T-helper 2 cell treated with Interferon-gamma antibody and Interleukin-4, amounts not matched to agents 5 μg/mL and 100 μg/mL, for 36 hours (primary cell): Measurements from ENCODE around the gene APC.
"Not testable (repeated sequence)": the region's sequence is repeated elsewhere in the genome, so short reads cannot be mapped to it uniquely, and the experiment has no call there.

Source experiments
- DNase-seq: peaks from one replicate; pipeline ENCODE4 v3.0.0; 2021; ENCODE audit warnings: low spot score
- H3K27ac Mint-ChIP-seq: one replicate; pipeline ENCODE4 v1.8.0; 2021; ENCODE audit warnings: mild to moderate bottlenecking, mixed read lengths
- H3K27me3 Mint-ChIP-seq: one replicate; pipeline ENCODE4 v1.8.0; 2021; ENCODE audit warnings: low read depth, mixed read lengths
- H3K36me3 Mint-ChIP-seq: one replicate; pipeline ENCODE4 v1.8.0; 2021; ENCODE audit warnings: low read depth, mixed read lengths
- H3K4me1 Mint-ChIP-seq: one replicate; pipeline ENCODE4 v1.8.0; 2021; ENCODE audit warnings: low read depth, mixed read lengths
- H3K4me3 Mint-ChIP-seq: one replicate; pipeline ENCODE4 v1.8.0; 2022; ENCODE audit warnings: mild to moderate bottlenecking, moderate library complexity, mixed read lengths
- H3K9me3 Mint-ChIP-seq: one replicate; pipeline ENCODE4 v1.8.0; 2021; ENCODE audit warnings: mixed read lengths

Gene APC

DNA sequence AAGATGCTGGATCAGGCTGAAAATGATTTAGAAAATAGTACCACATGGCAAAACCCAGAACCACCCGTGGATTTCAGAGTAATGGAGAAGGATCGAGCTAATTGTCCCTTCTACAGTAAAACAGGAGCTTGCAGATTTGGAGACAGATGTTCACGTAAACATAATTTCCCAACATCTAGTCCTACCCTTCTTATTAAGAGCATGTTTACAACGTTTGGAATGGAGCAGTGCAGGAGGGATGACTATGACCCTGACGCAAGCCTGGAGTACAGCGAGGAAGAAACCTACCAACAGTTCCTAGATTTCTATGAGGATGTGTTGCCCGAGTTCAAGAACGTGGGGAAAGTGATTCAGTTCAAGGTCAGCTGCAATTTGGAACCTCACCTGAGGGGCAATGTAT lies 154.4 kb downstream of the APC start:
- H3K27me3 Mint-ChIP-seq, H3K4me3 Mint-ChIP-seq, H3K9me3 Mint-ChIP-seq, DNase-seq, H3K27ac Mint-ChIP-seq: not testable (repeated sequence)
- Mint-ChIP-seq H3K4me1 (peaks cover 29% of the 10 kb centered on the region), H3K36me3 (peaks cover 56% of the 10 kb centered on the region)

DNA sequence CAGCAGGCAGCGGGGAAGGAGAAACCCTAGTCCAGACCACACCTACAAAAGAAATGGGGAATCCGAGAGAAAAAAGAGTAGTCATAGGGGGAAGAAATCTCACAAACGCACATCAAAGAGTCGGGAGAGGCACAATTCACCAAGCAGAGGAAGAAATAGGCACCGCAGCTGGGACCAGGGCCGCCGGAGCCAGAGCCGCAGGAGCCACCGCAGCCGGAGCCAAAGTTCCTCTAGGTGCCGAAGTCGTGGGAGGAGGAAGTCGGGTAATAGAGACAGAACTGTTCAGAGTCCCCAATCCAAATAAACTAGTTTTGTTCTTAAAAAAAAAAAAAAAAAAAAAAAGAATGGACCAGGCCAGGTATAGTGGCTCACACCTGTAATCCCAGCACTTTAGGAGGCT lies 155.1 kb downstream of the APC start:
- Mint-ChIP-seq H3K4me3 (no peak overlapping the region), H3K9me3 (peaks cover 5% of the 10 kb centered on the region), H3K36me3 (peaks cover 57% of the 10 kb centered on the region), H3K4me1 (peaks cover 26% of the 10 kb centered on the region), H3K27ac (no peak overlapping the region), H3K27me3 (no peaks in the 10 kb centered on the region)
- DNase-seq: no peak

DNA sequence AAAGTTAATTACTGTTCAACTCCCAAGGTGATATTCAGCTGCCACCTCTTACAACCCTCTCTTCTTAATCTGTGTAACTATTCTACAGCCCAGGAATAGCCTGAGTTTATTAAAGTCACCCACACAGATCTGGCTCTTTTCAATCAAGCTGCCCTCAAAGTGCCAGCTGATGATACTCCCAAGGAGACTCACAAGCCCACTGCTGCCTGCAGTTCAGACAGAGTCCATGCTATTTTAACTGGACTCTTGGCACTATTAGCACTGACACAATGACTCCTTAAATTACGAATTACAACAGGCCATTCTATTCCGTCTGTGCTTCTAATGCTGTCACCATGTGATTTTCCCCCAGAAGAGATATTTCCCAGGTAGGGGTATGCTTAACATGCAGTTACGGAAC lies 158.0 kb downstream of the APC start:
- Mint-ChIP-seq H3K36me3 (peaks cover 56% of the 10 kb centered on the region), H3K4me1 (peaks cover 19% of the 10 kb centered on the region), H3K4me3 (no peak overlapping the region), H3K27ac (no peak overlapping the region), H3K9me3 (no peaks in the 10 kb centered on the region), H3K27me3 (no peaks in the 10 kb centered on the region)
- DNase-seq: no peak
